DMS53 (cell line): ENCODE measurements around the gene CPZ.
A peak's percentile ranks its signal among the peaks of the same experiment; 100 is the strongest.

ENCODE experiments used
- DNase-seq: peaks from one replicate; lab custom pipeline; 2025; lab: John Stamatoyannopoulos, UW

Gene CPZ

DNA sequence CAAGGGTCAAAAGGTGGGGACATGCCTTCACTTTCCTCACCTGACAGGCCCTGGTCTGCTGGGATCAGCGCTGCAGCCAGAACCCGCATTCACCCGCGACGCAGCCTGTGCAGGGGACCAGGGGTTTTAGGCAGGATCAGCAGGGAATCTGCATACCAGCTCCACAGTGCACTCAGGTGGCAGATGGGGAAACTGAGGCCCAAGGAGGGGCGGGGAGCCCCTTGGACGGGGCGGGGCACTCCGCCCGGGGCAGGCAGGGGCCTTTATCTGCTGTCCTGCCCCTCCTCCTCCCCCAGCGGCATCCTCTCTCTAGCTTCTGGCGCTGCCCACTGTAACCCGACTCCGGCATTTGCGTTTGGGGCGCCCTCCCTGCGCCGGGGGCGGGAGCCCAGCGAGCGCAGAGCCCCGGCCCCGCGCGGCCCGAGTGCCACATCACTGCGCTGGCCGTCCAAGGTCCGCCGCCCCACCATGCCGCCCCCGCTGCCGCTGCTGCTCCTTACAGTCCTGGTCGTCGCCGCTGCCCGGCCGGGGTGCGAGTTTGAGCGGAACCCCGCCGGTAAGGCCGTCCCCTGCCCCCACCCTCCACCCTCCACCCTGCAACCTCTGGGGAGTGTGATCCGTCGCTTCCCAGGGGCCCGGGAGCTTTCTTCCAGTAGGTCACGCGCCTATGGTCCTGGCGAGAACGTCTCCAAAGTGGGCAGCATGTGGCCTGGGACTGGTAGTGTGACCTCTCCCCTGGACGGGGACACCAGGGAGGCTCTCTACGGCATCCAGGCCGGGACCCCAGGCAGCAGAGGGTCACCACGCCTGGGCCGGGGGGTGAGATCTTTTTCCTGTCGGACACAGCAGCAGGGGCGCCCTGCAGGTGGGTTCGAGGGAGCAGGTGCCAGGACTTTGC lies at the start of gene CPZ:
Gene CPZ (plus strand): TSS at position 400 of the 898 bp plus-strand sequence. CDS start 69 bp downstream, at position 469.
- no peak for DNase-seq

DNA sequence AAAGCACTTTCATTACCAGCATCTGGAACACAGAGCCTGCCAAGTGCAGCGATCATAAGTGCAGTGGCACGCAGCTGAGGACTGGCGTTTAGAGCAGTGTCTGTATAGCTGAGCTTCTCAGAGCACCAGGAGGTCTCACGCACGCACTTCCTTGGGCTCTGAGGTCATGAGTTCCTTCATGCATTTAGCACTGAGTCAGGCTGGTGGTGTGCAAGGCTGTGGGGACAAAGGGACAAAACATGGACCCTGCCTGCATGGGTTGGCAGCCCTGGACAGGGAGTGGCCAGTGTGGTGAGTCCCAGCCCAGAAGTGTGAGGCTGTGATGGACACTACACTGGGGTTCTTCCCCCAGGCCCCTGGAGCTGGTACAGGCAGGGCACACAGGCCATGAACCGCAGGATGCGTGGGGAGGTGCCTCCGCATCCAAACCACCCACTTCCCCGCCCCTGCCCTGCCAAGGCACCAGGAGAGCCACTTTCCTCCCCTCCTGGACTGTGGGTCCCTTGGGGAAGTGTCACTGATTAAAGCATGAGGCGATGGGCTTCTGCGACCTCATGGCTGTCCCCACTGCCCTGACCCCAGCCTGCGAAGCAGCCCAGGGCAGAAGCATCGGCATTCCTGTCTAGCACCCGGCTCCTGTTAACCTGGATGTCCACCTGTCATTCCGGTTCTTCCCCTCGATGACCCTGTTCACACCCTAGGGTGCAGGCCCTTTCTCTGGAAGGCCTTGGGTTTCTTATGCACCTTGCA lies 49.6 kb upstream of the CPZ start:
- no peak for DNase-seq

DNA sequence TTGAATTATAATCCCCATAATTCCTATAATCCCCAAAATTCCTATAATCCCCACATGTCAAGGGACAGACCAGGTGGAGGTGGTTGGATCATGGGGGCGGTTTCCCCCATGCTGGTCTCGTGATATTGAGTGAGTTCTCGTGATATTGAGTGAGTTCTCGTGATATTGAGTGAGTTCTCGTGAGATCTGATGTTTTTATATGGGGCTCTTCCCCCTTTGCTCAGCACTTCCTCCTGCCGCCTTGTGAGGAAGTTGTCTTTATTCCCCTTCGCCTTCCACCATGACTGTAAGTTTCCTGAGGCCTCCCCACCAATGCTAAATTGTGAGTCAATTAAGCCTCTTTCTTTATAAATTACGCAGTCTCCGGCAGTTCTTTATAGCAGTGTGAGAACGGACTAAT lies 48.9 kb upstream of the CPZ start:
- no peak for DNase-seq

DNA sequence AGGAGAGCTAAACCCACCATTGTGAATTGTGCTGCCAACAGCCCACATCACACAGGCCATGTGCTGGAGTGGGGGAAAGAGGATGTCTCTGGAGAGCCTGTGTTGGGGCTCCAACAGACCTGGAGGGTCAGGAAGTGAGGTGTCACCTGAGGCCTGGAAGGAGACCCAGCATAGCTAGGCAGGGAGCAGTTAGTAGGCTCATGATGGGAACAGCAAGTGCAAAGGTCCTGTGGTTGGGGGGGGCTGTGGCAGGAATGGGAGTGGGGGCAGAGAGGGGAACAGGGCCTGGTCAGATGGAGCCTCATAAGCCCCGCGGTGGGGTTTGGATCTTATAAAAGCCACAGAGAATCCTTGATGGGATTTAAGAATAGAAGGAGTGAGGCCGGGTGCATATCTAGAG lies 48.3 kb upstream of the CPZ start:
- DNase-seq = no peak

DNA sequence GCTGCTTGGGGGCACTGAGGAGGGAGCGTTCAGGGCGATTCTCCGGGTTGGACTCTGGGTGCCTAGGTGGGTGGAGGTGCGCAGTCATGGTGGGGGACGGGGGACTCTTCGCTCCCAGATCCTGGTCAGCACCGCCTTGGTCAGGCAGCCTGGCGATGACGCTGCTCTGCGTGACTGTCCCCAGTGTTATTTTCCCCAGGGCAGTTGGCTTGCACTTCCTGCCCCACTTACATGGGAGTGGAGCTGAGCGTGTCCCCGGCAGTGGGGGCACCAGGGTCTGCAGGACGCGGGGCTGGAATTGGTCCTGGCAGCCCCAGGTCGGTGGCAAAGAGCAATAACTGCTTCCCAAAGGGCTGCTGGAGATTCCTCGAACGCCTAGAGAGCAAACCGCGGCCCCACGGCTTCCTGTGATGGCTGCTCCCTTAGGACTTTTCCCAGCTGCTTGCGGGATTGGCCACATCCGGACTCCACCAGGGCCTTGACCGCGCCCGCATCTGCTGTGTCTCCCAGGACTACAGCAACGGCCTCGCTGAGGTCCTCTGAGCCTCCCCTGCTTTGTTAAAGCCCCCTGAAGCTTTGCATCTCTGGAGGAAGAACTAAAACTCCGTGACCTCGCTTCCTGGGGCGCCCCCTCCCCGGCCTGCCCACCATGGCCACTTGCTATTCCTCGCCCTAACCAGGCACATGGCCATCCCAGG lies 47.7 kb upstream of the CPZ start:
- DNase-seq = no peak

DNA sequence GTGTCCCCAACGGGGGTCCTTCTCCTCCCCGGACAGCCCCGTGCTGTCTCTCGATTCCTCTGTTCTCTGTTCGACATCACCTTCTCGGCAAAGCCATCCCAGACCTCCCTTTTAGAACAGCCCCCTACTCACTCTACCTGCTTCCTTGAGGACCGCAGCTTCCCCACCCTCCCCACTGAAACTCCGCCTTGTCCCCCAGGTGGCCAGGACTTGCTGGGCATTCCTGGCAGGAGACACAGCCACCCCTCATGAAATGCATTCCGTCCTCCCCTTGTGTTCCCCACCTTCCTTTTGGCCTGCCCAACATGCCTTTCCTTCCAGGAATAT lies 47.2 kb upstream of the CPZ start:
- no peak for DNase-seq

DNA sequence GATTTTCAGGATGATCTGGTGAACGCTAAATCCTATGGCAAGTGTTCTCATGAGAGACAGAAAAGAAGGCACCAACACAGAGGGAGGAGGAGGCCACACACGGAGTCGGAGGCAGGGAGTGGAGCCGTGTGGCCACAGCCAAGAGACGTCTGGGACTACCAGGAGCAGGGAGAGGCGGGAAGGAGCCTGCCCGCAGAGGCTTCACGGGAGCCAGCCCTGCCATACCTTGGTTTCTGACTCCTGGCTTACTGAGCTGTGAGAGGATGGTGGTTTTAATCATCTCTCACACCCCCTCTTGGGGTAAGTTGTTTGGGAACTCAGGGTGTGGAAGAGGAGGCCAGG lies 45.8 kb upstream of the CPZ start:
- DNase-seq = no peak

DNA sequence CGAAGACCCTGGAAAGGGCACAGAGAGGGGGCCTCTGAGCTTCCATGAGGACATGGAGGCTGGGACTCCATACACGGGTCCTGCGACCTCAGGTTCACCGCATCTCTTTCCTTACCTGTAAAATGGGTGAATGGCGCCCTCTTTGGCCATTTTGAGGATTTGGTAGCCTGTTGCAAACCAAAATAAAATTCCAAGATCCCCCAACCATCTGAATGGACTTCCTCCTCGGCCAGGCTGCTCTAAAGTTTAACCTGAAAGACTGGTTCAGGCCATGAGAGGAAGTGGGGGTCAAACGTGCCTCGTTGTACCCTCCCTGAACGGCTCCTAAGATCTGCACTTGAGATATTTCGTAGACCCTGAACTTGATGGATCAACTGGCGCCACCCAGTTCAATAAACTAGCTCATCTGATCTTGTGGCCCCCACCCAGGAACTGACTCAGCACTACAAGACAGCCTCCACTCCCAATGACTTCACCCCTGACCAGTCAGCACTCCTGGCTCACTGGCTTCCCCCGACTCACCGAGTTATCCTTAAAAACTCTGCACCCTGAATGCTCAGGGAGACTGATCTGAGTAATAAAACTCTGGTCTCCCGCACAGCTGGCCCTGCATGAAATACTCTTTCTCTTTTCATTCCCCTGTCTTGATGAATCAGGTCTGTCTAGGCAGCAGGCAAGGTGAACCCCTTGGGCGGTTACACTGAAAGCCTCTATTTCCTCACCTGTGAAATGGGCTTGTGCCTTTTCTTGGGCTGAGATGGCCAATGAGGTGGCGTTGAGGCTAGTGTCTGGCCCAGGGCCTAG lies 45.3 kb upstream of the CPZ start:
- peak; percentile 67 for DNase-seq

DNA sequence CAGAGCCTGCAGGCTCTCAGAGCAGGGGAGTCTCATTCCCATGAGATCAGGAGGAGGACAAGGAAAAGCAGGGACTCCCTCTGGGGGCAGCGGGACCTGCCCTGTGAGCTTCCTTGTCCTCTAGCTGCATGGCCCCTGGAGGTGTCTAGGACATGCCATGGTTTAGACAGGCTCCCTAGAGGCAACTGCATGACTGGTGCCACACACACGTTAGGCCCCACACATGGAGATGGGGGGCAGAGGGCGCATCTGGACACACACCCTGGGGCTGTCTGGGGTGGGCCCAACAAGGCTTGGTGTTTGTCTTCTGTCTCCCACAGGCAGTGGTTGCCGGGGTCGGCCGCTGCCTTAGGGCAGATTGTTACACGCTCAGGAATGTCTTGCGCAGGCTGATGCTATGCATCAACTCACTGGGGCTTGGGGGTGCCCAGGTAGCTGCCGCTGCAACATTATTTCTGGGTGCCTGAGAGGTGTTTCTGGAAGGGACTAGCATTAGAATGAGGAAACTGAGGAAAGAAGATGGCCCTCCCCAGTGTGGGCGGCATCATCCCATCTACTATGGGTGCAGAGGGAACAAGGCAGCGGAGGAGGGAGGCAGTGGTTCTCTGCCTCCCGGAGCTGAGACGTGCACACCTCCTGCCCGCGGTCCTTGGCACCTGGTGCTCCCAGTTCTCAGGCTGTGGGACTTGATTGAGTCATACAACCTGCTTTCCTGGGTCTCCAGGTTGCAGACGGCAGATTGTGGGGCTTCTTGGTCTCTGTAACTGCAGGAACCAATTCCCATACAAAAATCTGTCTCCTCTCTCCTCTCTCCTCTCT lies 44.4 kb upstream of the CPZ start:
- no peak for DNase-seq

DNA sequence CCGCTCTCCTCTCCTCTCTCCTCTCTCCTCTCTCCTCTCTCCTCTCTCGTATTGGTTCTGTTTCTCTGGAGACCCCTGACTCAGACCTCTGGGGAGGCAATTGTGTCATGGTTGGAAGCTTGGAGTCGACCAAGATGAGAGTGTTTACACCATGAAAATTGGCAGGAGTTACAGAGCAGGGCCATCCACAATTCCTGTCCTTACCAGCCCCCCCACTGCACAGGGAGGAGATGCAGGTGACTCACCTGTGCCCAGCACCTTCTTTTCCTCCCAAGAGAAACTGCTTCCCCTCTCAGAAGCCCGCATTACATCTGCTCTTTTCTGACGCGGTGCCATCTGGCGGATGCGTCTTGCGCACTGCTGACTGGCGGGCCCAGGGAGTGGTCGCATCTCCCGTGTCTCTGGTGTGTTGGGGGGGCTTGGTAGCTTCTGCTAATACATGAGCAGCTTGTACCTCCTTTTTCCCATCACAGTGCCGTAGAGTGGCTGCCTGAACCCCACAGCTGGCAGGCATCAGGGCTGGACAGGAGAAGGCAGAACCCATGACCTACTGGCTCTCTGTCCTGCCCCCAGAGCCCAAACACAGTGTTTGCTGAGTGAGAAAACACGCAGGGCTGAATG lies 43.7 kb upstream of the CPZ start:
- no peak for DNase-seq

DNA sequence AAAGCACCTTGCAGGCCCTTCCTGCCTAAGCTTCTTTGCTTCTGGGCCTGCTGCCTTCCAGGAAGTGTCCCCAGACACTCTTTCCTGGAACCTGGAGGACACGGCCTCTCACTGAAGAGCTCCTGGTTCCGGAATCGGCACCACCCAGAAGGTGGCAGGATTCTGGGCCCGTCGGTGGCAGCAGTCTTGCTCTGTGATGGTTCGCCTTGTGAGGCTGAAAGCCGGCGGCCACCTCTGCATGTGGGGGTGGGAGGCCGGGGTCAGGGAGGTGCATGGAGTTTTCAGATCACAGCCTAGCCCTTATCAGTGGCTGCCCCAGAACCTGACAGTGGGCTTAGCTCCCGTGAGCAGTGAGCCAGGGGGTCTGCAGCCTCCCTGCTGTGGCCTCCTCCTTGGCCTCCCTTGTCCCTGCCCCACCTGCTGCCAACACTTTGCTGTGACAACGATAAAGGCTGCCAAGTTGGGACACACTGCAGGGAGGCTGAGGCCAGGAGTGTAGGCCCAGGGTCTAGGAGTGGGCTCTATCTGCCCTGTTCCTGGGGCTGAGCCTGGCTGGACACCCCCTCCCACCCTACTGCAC lies 43.1 kb upstream of the CPZ start:
- DNase-seq = no peak

DNA sequence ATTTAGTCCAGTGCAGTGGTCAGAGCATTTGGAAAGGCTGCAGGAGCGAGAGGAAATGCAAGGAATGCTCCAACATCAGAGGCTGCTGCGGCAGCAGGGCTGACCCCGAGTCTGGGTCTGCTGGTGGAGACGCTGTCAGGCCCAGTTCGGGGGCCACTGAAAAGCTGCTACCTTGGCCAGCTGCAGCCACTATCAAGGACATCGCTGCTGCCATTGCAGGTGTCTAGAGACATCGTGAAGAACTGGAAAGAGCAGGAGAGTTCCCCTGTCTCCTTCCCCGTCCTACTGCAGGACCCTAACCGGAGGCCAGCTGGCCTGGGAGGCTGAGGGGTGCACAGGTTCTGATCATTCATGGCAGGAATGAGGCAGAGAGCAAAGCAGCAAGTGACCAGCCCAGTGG lies 41.9 kb upstream of the CPZ start:
- no peak for DNase-seq

DNA sequence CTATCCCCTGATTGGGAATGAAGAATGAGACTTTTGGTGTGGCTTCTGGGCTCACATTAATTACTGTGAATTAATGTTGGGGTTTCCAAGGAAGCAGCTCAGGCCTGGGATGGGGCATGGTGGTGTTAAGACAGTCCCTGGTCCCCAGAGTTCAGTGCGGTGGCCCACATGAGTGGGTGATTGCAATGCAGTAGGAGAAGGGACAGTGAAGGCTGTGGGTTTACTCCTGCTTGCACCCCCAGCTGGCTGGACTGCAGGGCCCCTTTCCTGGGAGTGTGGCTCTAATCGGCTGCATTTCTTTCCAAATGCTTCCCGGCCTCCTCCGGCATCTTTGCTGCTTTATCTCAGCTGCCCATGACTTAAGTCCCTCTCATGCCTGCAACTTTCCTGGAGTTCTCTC lies 40.5 kb upstream of the CPZ start:
- no peak for DNase-seq

DNA sequence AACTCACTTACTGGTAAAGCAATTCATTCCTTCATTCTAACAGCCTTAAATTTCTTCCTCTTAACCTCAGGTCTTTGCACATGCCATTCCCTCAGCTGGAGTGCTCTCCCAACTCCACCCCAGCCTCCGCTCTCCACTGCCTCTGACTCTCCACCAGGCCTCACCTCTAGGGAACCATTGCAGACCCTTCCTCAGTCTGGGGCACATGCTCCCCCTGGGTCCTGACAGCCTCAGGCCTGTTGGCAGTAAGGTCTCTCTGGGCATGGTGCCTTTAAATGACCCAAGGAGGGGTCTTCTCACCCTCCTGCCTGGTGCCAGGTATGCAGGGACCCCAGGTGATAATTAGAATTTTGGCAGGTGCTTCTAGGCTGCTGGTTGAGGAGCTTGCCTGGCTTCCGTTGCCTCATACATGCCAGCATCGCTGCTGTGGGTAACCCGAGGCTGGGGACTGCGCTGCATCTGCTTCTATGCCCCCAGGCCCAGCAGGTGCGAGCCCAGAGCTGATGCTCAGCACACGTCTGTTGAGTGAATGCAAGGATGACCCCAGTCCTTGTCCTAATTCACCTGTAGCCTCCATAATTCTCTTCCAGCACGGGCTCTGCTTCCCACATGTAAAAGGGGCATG lies 39.9 kb upstream of the CPZ start:
- DNase-seq = no peak

DNA sequence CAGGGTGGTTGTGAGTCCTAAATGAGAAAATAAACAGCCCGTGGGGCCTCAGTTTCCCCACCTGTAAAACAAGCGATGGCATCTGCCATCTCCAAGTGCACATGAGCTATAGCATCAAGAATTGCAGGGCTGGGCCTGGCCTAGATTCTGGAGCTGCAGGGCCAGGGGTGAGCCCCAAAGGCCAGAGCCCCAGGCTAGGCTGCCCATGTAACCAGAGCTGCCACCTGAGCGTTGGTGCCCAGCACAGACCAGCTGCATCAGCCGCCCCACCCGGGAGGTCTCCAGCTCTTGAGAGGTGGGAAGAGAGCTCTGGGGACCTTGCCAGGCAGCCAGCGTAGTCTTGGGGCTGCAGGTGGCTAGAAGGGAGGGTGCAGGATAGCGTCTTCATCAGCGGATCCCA lies 39.3 kb upstream of the CPZ start:
- no peak for DNase-seq

DNA sequence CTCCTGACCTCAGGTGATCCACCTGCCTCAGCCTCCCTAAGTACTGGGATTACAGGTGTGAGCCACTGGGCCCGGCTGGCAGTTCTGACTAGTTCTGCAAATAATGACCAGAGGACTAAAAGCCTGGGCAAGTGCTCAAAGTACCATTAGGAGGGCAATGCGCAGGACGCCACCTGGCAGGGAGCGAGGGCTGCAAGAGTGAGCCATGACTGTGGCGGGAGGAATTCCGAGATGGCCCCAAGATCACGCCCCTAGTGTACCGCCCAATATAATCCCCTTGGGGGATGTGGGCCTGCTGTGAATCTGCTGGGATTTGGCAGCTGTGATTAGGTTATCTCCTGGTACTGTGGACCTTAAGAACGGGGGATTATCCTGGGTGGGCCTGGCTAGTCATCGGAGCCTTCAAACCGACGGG lies 38.6 kb upstream of the CPZ start:
- no peak for DNase-seq

DNA sequence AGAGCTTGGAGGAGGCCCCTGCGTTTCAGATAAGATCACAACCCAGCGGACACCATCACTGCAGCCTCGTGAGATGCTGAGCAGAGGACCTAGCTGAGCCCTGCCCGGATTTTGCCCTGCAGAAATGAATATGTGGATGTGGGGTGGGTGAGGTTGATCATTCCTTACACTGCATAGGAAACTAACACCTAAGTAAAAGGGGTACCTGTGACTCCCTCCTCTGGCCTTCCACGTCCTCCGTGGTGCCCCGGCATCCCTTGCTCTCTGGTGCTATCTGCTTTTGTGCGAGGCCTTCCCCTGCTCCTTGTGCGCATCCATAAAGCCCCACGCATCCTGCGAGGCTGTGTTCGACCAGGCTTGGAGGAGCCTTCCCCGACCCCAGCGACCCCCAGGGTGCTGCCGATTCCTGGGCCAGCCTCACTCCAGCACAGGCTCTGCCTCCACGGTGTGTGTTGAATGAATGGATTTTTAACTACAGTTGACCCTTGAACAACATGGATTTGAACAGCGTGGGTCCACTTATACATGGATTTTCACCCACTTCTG lies 37.9 kb upstream of the CPZ start:
- no peak for DNase-seq

DNA sequence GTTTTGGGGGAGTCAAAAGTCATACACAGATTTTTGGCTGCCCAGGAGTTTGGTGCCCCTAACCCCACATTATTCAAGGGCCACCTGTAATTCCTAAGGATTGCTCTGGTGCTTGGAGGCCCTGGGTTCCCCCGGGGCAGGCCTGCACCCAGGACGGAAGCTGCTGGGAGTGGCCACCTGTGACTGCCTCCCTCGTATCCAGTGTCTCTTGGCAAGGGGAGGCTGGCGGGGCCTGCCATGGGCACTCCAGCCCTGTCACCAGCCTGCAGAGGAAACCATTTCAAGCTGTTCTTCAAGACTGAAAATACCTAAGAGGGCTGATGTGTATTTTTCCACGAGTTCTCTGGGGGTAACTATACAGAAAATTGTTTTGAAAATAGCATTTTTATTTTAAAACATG lies 36.8 kb upstream of the CPZ start:
- DNase-seq = no peak

DNA sequence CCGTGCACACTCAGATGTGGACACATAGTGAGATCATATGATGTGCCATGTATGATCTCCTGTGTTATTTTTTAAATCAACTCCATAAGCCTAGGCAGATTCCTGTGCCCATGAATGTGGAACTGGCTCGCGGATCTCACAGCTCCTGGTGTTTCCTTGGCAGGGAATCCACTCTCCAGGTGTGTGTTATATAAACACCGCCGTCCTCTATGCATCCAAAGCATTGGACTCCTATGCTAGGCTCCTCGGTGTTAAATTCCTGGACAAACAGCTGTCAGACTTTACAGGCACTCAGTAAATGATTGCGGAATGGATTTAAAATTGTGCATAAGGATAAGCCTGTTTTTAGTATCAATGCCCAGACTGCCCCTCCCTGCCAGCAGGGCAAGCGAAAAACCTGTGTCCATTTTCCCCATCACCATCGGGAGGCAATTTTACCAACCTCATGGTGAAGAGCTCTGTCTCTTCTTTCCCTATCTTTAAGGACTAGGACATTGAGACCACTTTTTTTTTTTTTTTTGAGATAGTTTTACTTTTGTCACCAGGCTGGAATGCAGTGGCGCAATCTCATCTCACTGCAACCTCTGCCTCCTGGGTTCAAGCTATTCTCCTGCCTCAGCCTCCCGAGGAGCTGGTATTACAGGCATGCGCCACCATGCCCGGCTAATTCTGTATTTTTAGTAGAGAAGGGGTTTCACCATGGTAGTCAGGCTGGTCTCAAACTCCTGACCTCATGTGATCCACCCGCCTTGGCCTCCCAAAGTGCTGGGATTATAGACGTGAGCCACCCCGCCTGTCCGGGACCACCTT lies 36.0 kb upstream of the CPZ start:
- DNase-seq = no peak
